Measurements from ENCODE around the gene NSMF.

GRCh38 chr9:137461663-137462395 lies 2.7 kb upstream of the NSMF start:
- TF ChIP-seq CTCF (optimal IDR thresholded peaks at IDR 0.05 in 1 of 3, IDR thresholded peaks at IDR 0.05 in 1 of 3, conservative IDR thresholded peaks at IDR 0.05 in 1 of 3; ENCODE audit: extremely low read depth in 1 of 3, insufficient read depth in 2 of 3, low read length in 3 of 3) (no peak), EZH2 (IDR thresholded peaks at IDR 0.05; ENCODE audit: low read length) (no peak)

Data from keratinocyte (primary cell).